Colonic mucosa (tissue), 4 donors: ENCODE measurements around the gene POLR1A. TPM values are rescaled to one million over a fixed set of nuclear protein-coding genes. Genes with fewer than 3 reads are reported as not detected.

Source experiments
- DNase-seq: peaks from one replicate; pipeline ENCODE4 v3.0.0-alpha.2; 2020
- H3K27ac ChIP-seq: fragments of 200-600 bp; one replicate; pipeline ENCODE4 v1.8.0; 2021
- H3K27me3 ChIP-seq: fragments of 200-600 bp; one replicate; pipeline ENCODE4 v1.8.0; 2021
- H3K36me3 ChIP-seq: fragments of 200-600 bp; one replicate; pipeline ENCODE4 v1.8.0; 2021
- H3K4me1 ChIP-seq: fragments of 200-600 bp; one replicate; pipeline ENCODE4 v1.8.0; 2021; ENCODE audit warnings: mild to moderate bottlenecking
- H3K4me3 ChIP-seq: fragments of 200-600 bp; one replicate; pipeline ENCODE4 v1.8.0; 2021
- H3K9ac ChIP-seq, 2 donors: one replicate each; pipeline ENCODE4 v1.7.0; 2013; ENCODE audit warnings: control low read depth in 2 of 2, low read depth in 2 of 2, low read length in 2 of 2
- H3K9me3 ChIP-seq: fragments of 200-600 bp; one replicate; pipeline ENCODE4 v1.8.0; 2021
- intact Hi-C: fragments of 100-400 bp; cut with DNase I; formaldehyde crosslinking; loops from one replicate; pipeline ENCODE4 v1.14.1; 2022
- total RNA-seq, 2 donors: library from RNA; stranded (reverse); fragmentation: NEBNext Ultra II Directional in 1 of 2; extraction: Animal tissue kit (Norgen Biotek cat#: 25700) in 1 of 2; gene quantifications; one replicate each; pipeline ENCODE4 v1.2.1, GENCODE V29; 2021
- TF ChIP-seq, protein P1 (sequence below): fragments of 200-600 bp; IDR thresholded peaks from one replicate; pipeline ENCODE4 v1.8.0; 2022; ENCODE audit warnings: antibody characterized with exemption, mild to moderate bottlenecking
- donor health status: healthy.
- donor health status: DM: no; HTN: no; CAD: no.
- donor health status: DM: no; HTN: no; CAD: no.

Gene POLR1A
- total RNA-seq, 2 donors from 2014 or later = 17.9 to 35.9 TPM

DNA sequence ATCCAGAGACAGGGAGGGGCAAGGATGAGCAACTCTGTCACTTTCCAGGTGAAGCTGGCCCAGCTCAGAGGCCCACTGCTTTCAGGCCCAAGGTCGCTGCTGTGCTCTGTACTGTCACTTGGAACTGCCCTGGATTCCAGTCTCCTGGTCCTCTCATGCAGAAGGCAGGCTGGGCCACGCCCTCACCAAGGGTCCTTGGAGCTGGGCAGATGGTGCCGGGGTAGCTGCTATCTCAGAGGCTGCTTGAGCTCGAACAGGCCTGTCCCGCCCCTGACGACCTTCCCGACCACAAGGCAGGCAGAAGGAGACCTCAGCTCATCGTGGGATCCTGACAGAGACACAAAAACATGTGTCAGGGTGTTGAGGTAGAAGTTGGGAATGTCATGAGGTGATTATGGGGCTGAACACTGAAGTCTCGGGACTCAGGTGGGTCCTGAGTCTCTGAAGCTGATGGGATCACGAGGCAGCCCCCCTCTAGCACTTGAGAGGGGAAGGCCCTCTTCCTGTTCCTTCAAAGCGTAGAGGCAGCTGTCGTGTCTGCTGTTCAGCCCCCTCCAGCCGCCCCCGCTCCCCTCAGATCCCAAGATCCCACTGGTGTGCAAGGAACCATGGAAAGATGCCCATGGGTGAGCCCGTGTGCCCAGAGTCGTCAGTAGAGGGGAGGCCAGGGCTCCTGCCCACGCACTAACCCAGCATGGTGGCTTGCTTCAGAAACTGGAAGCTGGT is 78.3 kb downstream of the POLR1A start:
- H3K4me3 ChIP-seq = no peak overlapping the region
- H3K36me3 ChIP-seq = peaks cover 7% of the 10 kb centered on the region
- no peaks in the 10 kb centered on the region for H3K27me3 ChIP-seq
- no peak overlapping the region for H3K9ac ChIP-seq
- H3K27ac ChIP-seq = no peak overlapping the region
- TF ChIP-seq, protein P1, sequence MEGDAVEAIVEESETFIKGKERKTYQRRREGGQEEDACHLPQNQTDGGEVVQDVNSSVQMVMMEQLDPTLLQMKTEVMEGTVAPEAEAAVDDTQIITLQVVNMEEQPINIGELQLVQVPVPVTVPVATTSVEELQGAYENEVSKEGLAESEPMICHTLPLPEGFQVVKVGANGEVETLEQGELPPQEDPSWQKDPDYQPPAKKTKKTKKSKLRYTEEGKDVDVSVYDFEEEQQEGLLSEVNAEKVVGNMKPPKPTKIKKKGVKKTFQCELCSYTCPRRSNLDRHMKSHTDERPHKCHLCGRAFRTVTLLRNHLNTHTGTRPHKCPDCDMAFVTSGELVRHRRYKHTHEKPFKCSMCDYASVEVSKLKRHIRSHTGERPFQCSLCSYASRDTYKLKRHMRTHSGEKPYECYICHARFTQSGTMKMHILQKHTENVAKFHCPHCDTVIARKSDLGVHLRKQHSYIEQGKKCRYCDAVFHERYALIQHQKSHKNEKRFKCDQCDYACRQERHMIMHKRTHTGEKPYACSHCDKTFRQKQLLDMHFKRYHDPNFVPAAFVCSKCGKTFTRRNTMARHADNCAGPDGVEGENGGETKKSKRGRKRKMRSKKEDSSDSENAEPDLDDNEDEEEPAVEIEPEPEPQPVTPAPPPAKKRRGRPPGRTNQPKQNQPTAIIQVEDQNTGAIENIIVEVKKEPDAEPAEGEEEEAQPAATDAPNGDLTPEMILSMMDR = no peak
- intact Hi-C loops = no loop called here
- H3K4me1 ChIP-seq = no peaks in the 10 kb centered on the region
- no peaks in the 10 kb centered on the region for H3K9me3 ChIP-seq
- no peak for DNase-seq

DNA sequence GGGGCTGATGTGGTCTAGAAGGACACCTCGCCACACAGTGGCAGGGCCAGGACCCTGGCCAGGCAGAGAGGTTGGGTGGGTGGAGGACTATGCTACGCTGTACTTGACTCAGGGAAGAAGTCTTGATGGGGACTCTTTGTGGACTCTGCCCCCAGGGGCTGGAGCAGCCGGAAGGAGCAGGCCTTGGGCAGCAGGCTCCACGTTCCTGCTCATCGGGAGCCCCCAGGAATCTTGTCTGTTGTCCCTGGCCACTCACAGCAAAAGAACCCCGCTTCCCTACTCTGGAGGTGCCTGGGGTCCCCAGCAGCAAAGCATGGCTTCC is 79.0 kb downstream of the POLR1A start:
- no peak for DNase-seq
- Histone ChIP-seq H3K27ac (no peak overlapping the region), H3K4me3 (no peak overlapping the region), H3K4me1 (no peaks in the 10 kb centered on the region), H3K36me3 (peaks cover 7% of the 10 kb centered on the region), H3K9me3 (no peaks in the 10 kb centered on the region), H3K9ac (no peak overlapping the region), H3K27me3 (no peaks in the 10 kb centered on the region)
- TF ChIP-seq, protein P1 = no peak
- intact Hi-C loops = no loop called here

DNA sequence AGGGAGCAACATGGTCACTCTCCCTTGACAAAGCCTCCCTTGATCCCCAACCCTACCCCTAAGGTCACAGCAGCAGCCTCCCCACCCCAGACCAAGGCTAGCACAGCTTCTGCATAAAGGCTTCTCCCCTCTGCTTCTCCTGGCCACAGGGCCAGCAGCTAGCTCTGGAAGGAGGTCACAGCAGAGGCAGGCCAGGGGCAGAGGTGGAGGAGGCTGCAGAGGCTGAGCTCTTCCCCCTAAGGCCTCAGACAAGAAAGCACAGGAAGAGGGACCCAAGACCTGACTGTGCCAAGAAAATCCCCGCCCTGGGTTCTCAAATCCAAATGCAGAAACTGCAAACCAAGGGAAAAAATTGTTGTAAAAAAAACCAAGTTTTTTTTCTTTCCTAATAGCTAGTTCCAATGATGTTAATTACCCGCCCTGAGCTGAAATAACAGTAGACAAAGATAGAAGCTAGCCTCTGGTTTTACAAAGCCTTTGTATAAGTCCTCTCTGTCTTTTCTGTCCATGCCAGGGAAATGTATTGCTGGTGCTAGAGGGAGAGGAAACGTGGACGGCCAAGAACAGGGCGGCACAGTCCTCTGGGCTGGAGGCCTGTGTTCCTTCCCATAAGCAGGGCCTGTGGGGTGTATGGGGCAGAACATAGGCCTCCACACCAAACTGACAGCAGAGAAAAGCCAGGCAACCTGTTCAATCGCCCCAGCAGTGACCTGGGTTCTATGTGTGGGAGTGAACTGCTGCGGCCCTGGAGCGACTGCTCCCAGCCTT is 79.5 kb downstream of the POLR1A start:
- Histone ChIP-seq H3K9ac (no peak overlapping the region), H3K27me3 (no peaks in the 10 kb centered on the region), H3K36me3 (peaks cover 7% of the 10 kb centered on the region), H3K4me1 (no peaks in the 10 kb centered on the region), H3K4me3 (no peak overlapping the region), H3K9me3 (no peaks in the 10 kb centered on the region), H3K27ac (no peak overlapping the region)
- DNase-seq = no peak
- intact Hi-C loops = no loop called here
- TF ChIP-seq, protein P1 = no peak

DNA sequence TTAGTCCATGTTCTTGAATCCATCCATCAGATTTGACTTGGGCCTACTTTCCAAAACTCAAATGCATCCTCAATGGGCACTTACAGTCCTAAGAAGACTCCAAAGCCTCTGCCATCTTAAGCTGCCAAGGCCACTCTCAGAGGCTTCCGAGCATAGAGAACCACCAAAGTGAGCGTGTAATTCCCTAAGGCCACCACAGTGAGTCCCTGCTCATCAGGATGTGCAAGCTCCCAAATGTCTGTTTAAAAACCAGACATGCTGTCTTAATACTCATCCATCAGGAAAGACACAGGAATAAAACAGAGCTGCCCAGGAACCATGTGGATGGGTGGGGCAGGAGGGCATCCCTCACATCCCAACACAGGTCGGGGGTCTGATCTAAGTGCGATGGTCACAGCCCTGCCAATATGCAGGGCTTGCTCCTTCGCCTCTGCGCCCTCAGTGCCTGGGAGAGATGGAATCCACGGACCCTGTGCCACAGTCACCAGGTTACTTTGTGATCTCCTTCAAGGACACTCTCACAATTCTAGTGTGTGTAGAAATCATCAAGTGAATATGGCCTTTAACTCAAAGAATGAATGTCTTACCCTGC is 80.4 kb downstream of the POLR1A start:
- peaks cover 7% of the 10 kb centered on the region for H3K36me3 ChIP-seq
- TF ChIP-seq, protein P1 = no peak
- no peaks in the 10 kb centered on the region for H3K4me1 ChIP-seq
- H3K9ac ChIP-seq = no peak overlapping the region
- H3K27ac ChIP-seq = no peak overlapping the region
- no peak overlapping the region for H3K4me3 ChIP-seq
- no peak for DNase-seq
- no peaks in the 10 kb centered on the region for H3K27me3 ChIP-seq
- no peaks in the 10 kb centered on the region for H3K9me3 ChIP-seq
- intact Hi-C loops = no loop called here

DNA sequence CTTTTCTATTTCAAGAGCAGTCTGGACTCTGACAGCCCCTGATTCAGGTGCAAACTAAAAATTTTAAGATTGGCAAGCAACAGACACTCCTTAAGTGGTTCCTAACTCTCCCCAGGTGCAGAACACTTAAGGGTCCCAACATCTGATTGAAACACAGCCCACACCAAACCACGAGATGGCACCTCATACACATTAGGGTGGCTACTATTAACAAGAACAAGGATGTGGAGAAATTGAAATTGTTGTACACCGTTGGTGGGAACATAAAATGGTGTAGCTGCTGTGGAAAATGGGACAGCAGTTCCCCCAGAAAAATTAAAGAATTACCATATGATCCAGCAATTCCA is 82.3 kb downstream of the POLR1A start:
- intact Hi-C loops = no loop called here
- DNase-seq = no peak
- peaks cover 7% of the 10 kb centered on the region for H3K36me3 ChIP-seq
- TF ChIP-seq, protein P1 = no peak
- no peaks in the 10 kb centered on the region for H3K9me3 ChIP-seq
- H3K27me3 ChIP-seq = no peaks in the 10 kb centered on the region
- H3K4me3 ChIP-seq = no peak overlapping the region
- H3K4me1 ChIP-seq = no peaks in the 10 kb centered on the region
- no peak overlapping the region for H3K9ac ChIP-seq
- H3K27ac ChIP-seq = no peak overlapping the region
